H1 (cell line): ENCODE results near the gene ACAD11. TPM values are rescaled to one million over a fixed set of nuclear protein-coding genes. Genes with fewer than 3 reads are reported as not detected.

Experiments
- BACH1 ChIP-seq: IDR thresholded peaks from 2 replicates; pipeline ENCODE4 v1.6.1; 2012; ENCODE audit warnings: low read length, improper control_type of control experiment
- EP300 ChIP-seq, 2 experiments: IDR thresholded peaks; 1 replicate in 1 of 2; 2 replicates in 1 of 2; pipeline ENCODE4 v1.6.1; 2011 to 2012; ENCODE audit warnings: low read depth in 2 of 2, low read length in 2 of 2, mild to moderate bottlenecking in 2 of 2, borderline replicate concordance in 1 of 2, inconsistent platforms in 1 of 2, moderate library complexity in 1 of 2
- KDM4A ChIP-seq: IDR thresholded peaks from one replicate; pipeline ENCODE4 v1.7.1; 2012; ENCODE audit warnings: low read depth, mild to moderate bottlenecking, moderate library complexity, low read length, inconsistent platforms; ENCODE audit not compliant: severe bottlenecking
- RNF2 ChIP-seq: fragments of 200-900, 300-1000 bp; sonication (generic); IDR thresholded peaks from 2 replicates; pipeline ENCODE4 v1.7.1; 2016; ENCODE audit warnings: borderline replicate concordance, low read depth, mild to moderate bottlenecking, antibody characterized with exemption, low read length; ENCODE audit not compliant: poor library complexity, severe bottlenecking; ENCODE audit errors: missing control alignments
- SIN3A ChIP-seq, 2 experiments: IDR thresholded peaks in 1 of 2; conservative IDR thresholded peaks in 1 of 2; 2 replicates each; pipeline ENCODE4 v1.6.1; 2011 to 2012; ENCODE audit warnings: low read length in 2 of 2, improper control_type of control experiment in 1 of 2, low read depth in 1 of 2, mild to moderate bottlenecking in 1 of 2
- SP4 ChIP-seq: IDR thresholded peaks from 2 replicates; pipeline ENCODE4 v1.6.1; 2012; ENCODE audit warnings: low read length, inconsistent platforms
- TAF1 ChIP-seq: IDR thresholded peaks from 2 replicates; pipeline ENCODE4 v1.6.1; 2011; ENCODE audit warnings: mild to moderate bottlenecking, low read depth, low read length
- polyA plus RNA-seq, 7 experiments: library from polyadenylated mRNA; depleted of rRNA in 3 of 7; stranded (reverse) in 5 of 7; unstranded in 2 of 7; fragments of >200 nt in 5 of 7; fragments of 200-250 nt in 2 of 7; gene quantifications; 1 replicate in 5 of 7; 2 replicates in 1 of 7; 4 replicates in 1 of 7; pipeline versions ENCODE4 v1.2.1 to v1.2.3, GENCODE V29; 2011 to 2013; ENCODE audit warnings: missing spikeins in 2 of 7, mixed read lengths in 2 of 7
- total RNA-seq: library from RNA; stranded (reverse); fragmentation: NEBNext Ultra II Directional; extraction: Animal tissue kit (Norgen Biotek cat#: 25700); gene quantifications from 2 replicates; pipeline ENCODE4 v1.2.1, GENCODE V29; 2021
- TF ChIP-seq, protein P1 (sequence below): IDR thresholded peaks from 2 replicates; pipeline ENCODE4 v1.6.1; 2011; ENCODE audit warnings: low read length, improper control_type of control experiment

The ACAD11 gene
- total and polyA plus RNA-seq, 2 of the 8 experiments (the other 6 are each of a cell fraction or from before 2014, with no cell fraction given) = 5.5 to 11.0 TPM

DNA sequence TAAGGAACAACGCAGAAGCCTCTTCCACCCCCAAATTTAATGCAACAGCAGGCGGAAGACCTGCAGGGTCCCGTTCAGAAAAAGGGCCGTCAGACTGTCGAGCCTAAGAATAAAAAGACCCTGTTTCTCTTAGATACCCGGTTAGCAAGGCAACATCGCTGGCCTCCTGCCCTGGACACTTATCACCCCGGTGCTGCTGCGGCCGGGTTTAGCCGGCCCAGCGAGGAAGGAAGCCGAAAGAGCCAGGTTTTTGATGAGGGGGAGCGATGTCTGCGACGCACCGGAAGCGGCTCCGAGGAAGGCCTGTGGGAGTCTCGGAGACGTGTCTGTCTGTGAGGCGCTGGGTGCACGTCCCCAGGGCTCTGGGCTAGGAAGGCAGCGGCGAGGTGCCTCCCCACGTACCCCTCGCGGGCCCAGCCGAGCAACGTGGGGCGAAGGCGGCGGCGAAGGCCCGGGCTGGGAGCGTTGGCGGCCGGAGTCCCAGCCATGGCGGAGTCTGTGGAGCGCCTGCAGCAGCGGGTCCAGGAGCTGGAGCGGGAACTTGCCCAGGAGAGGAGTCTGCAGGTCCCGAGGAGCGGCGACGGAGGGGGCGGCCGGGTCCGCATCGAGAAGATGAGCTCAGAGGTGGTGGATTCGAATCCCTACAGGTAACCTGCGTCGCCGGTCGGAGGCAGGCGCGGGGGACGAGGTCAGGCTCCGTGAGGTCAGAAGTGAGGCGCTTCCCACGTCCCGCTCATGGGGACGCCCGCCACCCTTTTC lies 622 bp upstream of the ACAD11 start, which contains the start of gene UBA5 (continued):
- TF ChIP-seq, protein P1, sequence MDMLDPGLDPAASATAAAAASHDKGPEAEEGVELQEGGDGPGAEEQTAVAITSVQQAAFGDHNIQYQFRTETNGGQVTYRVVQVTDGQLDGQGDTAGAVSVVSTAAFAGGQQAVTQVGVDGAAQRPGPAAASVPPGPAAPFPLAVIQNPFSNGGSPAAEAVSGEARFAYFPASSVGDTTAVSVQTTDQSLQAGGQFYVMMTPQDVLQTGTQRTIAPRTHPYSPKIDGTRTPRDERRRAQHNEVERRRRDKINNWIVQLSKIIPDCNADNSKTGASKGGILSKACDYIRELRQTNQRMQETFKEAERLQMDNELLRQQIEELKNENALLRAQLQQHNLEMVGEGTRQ = no peak
- TF ChIP-seq SIN3A (conservative IDR thresholded peaks at IDR 0.05 in 1 of 2, IDR thresholded peaks at IDR 0.05 in 1 of 2; ENCODE audit: low read depth in 1 of 2, low read length in 2 of 2) (no peak; a peak in 1 of 4 replicates), RNF2 (no peak), EP300 (IDR thresholded peaks at IDR 0.05; ENCODE audit: borderline replicate concordance in 1 of 2, low read depth in 2 of 2, low read length in 2 of 2) (no peak), SP4 (0 out of 2 replicates have a peak, but pooled peaks have one; percentile 46), TAF1 (peak; percentile 72), KDM4A (peak; percentile 57), BACH1 (no peak)
